Large intestine (tissue), 3 donors: ENCODE data around the gene PSME3. TPM values are rescaled to one million over a fixed set of nuclear protein-coding genes. Genes with fewer than 3 reads are reported as not detected.
A peak's percentile ranks its signal among the peaks of the same experiment; 100 is the strongest.

Experiments used
- DNase-seq, 2 donors: peaks; one replicate each; pipeline versions ENCODE4 v3.0.0 to v3.0.0-alpha.2; 2013
- H3K27ac ChIP-seq: one replicate; pipeline ENCODE4 v1.5.1; 2013; ENCODE audit warnings: low read length
- H3K27me3 ChIP-seq: 2 replicates; pipeline ENCODE4 v1.6.1; 2013; ENCODE audit warnings: low read length; ENCODE audit not compliant: control insufficient read depth, insufficient read depth
- H3K36me3 ChIP-seq: 2 replicates; pipeline ENCODE4 v1.6.1; 2013; ENCODE audit warnings: low read length; ENCODE audit not compliant: control insufficient read depth, insufficient read depth
- H3K4me1 ChIP-seq: one replicate; pipeline ENCODE4 v1.6.1; 2013; ENCODE audit warnings: low read length; ENCODE audit not compliant: control insufficient read depth, insufficient read depth
- H3K4me3 ChIP-seq: one replicate; pipeline ENCODE4 v1.5.1; 2013; ENCODE audit warnings: low read length
- H3K9me3 ChIP-seq: one replicate; pipeline ENCODE4 v1.6.1; 2013; ENCODE audit warnings: mild to moderate bottlenecking, low read depth, low read length, moderate library complexity; ENCODE audit not compliant: control insufficient read depth
- WGBS: methylation state at CpG from one replicate; pipeline ENCODE4 v1.1.5; 2013; ENCODE audit warnings: low lambda C conversion rate; ENCODE audit not compliant: insufficient coverage; 5-methylcytosine and 5-hydroxymethylcytosine counted together
- polyA plus RNA-seq: library from polyadenylated mRNA; unstranded; fragments of 120-200 nt; gene quantifications from one replicate; pipeline ENCODE4 v1.2.1, GENCODE V29; 2013

Gene PSME3
- polyA plus RNA-seq, 1 donor, result 71.4 TPM

GRCh38 chr17:42814633-42815399, 18.4 kb upstream of the PSME3 start:
- H3K36me3 ChIP-seq, result peaks cover 75% of the 10 kb centered on the region
- no peaks in the 10 kb centered on the region for H3K4me1 ChIP-seq
- H3K27ac ChIP-seq, result no peak overlapping the region
- 79% methylated on average over 4 of the region's 8 CpGs for WGBS
- H3K9me3 ChIP-seq, result no peaks in the 10 kb centered on the region
- H3K4me3 ChIP-seq, result no peak overlapping the region
- H3K27me3 ChIP-seq, result no peaks in the 10 kb centered on the region
- no peak for DNase-seq

DNA sequence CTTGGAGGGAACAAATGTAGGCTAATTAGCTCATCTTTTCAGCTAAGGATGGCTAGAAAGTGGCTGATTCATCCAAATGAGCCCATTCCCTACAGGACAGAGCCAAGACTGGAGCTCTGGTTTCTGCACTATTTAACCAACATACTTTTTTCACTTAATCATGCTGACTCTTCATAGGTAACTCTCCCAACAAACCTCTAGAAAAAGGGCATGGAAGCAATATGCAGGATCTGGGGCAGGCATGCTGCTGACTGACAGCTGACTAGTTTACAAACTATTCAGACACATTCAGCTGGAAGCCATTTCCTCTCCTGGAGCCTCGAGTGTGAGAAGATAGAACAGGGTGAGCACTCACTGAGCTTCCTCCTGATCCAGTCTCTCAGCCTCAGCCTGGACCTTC, 15.3 kb upstream of the PSME3 start:
- no CpG with 5 or more reads among the region's 1 CpG for WGBS
- Histone ChIP-seq H3K27ac (no peak overlapping the region), H3K36me3 (peaks cover 73% of the 10 kb centered on the region), H3K9me3 (no peaks in the 10 kb centered on the region), H3K27me3 (no peaks in the 10 kb centered on the region), H3K4me1 (no peaks in the 10 kb centered on the region), H3K4me3 (no peak overlapping the region)
- DNase-seq, result no peak

DNA sequence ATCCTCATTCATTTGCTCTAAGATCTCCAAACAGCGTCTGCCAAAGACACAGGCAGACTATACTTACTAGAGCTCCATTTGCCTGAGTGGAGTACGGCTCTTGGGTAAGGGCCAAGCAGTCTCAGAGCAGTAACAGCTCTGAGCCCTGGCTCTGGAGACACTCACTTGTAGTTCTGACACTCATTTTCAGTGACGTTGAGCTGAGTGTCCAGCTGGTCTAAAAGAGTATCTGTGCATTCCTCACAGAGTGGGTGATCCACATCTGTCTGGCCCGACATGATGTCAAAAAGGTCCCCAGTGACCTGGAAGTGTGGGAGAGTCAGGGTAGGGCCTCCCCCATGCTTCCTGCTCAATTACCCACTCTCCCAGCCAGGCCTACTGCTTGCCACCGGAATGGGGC, 14.8 kb upstream of the PSME3 start:
- DNase-seq, result no peak
- H3K9me3 ChIP-seq, result no peaks in the 10 kb centered on the region
- H3K4me1 ChIP-seq, result no peaks in the 10 kb centered on the region
- H3K36me3 ChIP-seq, result peaks cover 70% of the 10 kb centered on the region
- no peak overlapping the region for H3K27ac ChIP-seq
- no peaks in the 10 kb centered on the region for H3K27me3 ChIP-seq
- no CpG with 5 or more reads among the region's 5 CpGs for WGBS
- H3K4me3 ChIP-seq, result no peak overlapping the region

- no peaks in the 10 kb centered on the region for H3K9me3 ChIP-seq
- peaks cover 57% of the 10 kb centered on the region for H3K36me3 ChIP-seq
- WGBS, result no CpG with 5 or more reads among the region's 2 CpGs
- H3K27ac ChIP-seq, result no peak overlapping the region
- no peak overlapping the region for H3K4me3 ChIP-seq
- H3K27me3 ChIP-seq, result no peaks in the 10 kb centered on the region
- no peaks in the 10 kb centered on the region for H3K4me1 ChIP-seq
- DNase-seq, result peak in 1 of 2 donors; percentile 51
Observed at GRCh38 chr17:42819939-42820535, 13.2 kb upstream of the PSME3 start.

DNA sequence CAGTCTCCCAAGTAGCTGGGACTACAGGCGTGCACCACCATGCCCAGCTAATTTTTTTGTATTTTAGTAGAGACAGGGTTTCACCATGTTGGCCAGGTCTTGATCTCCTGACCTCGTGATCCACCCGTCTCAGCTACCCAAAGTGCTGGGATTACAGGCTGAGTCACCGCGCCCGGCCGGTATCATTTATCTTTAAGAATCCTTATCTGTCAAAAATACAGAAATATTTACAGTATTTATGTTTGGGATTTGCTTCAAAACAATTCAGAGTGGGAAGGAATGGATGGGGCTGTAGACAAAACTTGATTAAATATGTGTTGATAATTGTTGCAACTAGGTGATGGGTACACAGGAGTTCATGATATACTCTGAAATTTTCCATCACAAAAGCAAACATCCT, 12.0 kb upstream of the PSME3 start:
- H3K4me1 ChIP-seq, result no peaks in the 10 kb centered on the region
- DNase-seq, result no peak
- whole genome bisulfite sequencing, result no CpG with 5 or more reads among the region's 7 CpGs
- no peak overlapping the region for H3K27ac ChIP-seq
- peaks cover 46% of the 10 kb centered on the region for H3K36me3 ChIP-seq
- H3K4me3 ChIP-seq, result no peak overlapping the region
- H3K27me3 ChIP-seq, result no peaks in the 10 kb centered on the region
- H3K9me3 ChIP-seq, result no peaks in the 10 kb centered on the region

- Histone ChIP-seq H3K27ac (no peak overlapping the region), H3K4me3 (no peak overlapping the region), H3K9me3 (no peaks in the 10 kb centered on the region), H3K27me3 (no peaks in the 10 kb centered on the region), H3K36me3 (no peaks in the 10 kb centered on the region), H3K4me1 (no peaks in the 10 kb centered on the region)
- WGBS, result no CpG with 5 or more reads among the region's 1 CpG
- no peak for DNase-seq
Observed at GRCh38 chr17:42827472-42827871, 5.7 kb upstream of the PSME3 start.

GRCh38 chr17:42830971-42831370, 2.2 kb upstream of the PSME3 start:
- no peaks in the 10 kb centered on the region for H3K9me3 ChIP-seq
- no peaks in the 10 kb centered on the region for H3K27me3 ChIP-seq
- H3K4me1 ChIP-seq, result no peaks in the 10 kb centered on the region
- no peak overlapping the region for H3K4me3 ChIP-seq
- no peak overlapping the region for H3K27ac ChIP-seq
- peaks cover 4% of the 10 kb centered on the region for H3K36me3 ChIP-seq
- no peak for DNase-seq

DNA sequence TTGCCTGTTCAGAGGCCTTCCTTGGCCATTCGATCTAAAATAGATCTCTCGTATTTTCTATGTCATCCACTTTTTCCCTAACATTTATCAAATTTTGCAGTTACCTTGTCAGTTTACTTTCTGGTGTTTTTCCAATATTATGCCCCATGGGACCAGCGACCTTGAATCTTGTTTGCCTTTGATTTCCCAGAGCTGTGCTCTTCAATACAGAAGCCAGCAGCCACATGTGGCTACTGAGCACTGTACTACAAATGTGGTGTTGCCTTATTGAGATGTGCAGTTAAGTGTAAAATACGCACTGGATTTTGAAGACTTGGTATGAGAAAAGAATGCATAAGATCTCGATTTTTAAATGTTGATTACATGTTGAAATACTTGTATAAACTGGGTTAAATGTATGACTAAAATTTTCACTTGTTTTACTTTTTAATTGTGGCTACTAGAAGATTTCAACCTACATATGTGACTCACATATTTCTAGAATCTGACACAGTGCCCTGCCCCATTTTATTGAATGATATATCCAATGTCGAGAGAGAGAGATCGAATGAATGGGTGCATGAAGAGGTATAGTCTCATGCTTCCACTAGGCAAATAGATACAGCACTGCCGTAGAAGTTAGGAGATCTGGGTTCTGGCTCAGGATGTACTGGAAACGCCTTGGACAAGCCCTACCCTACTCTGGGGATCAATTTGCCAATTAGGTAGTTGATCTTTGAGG, 824 bp upstream of the PSME3 start:
- DNase-seq, result no peak
- Histone ChIP-seq H3K27ac (peak overlapping the region; percentile 71), H3K36me3 (peaks cover 13% of the 10 kb centered on the region), H3K27me3 (no peaks in the 10 kb centered on the region), H3K9me3 (no peaks in the 10 kb centered on the region), H3K4me1 (no peaks in the 10 kb centered on the region), H3K4me3 (peak overlapping the region; percentile 97)
- 95% methylated on average over 4 of the region's 9 CpGs for WGBS

DNA sequence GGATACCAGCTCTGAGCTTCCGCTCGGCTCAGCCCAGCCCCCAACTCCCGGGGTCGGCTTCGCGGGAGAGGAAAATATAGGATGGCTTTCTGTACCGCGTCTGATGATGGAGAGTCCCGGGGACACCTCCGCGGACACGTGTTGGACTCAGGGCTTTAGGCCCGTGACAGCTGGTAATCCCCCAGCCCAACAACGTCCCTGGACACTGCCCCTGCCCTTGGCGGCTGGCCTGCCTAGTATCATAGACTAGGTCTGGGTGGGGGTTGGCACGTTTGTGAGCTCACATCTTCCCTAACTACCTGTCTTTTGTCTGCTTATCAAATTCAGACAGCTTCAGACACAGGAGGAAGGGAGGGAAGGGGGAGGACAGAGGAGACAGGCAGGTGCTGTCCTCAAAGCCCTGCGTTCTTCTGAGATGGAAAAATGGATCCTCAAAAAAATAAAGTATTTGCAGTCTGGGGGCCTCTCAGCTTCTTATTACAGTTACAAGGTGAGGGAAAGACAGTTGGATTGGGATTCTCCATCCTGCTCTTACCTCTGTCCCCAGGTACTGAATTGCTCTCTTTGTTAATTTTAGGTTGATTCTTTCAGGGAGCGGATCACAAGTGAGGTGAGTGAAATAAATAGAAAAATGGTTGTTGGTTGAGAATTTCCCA, 698 bp downstream of the PSME3 start:
- no peak for DNase-seq
- H3K9me3 ChIP-seq, result no peaks in the 10 kb centered on the region
- no peaks in the 10 kb centered on the region for H3K27me3 ChIP-seq
- peak overlapping the region; percentile 71 for H3K27ac ChIP-seq
- WGBS, result no CpG with 5 or more reads among the region's 18 CpGs
- H3K4me1 ChIP-seq, result no peaks in the 10 kb centered on the region
- peaks cover 28% of the 10 kb centered on the region for H3K36me3 ChIP-seq
- H3K4me3 ChIP-seq, result peak overlapping the region; percentile 97

DNA sequence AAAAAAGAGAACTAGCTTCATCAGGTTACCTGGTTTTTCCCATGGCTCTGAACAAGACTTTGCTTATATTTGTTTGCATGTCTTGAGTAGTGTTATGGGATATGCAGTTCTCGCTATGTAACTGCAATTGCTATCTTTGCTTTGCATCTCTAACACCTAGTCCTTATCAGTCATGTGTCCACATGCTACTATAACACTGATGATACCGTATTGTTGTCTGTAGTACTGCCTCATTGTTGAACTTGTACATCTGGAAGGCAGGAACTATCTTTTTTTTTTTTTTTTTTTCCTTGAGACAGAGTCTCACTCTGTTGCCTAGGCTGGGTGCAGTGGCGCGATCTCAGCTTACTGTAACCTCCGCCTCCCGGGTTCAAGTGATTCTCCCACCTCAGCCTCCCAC, 2.5 kb downstream of the PSME3 start:
- Histone ChIP-seq H3K9me3 (no peaks in the 10 kb centered on the region), H3K4me3 (no peak overlapping the region), H3K27ac (no peak overlapping the region), H3K27me3 (no peaks in the 10 kb centered on the region), H3K4me1 (no peaks in the 10 kb centered on the region), H3K36me3 (peaks cover 42% of the 10 kb centered on the region)
- no CpG with 5 or more reads among the region's 6 CpGs for WGBS
- no peak for DNase-seq
